Natural killer cell (primary cell): ENCODE results near the gene NUS1. TPM values are rescaled to one million over a fixed set of nuclear protein-coding genes. Genes with fewer than 3 reads are reported as not detected.

Source experiments
- ATAC-seq, 3 donors: fragments of 150-1000 bp in 2 of 3; fragments of 200-7000 bp in 1 of 3; cut with Tn5 transposase; 1 replicate in 1 of 3; 2 replicates in 2 of 3; pipeline ENCODE4 v1.10.0; 2021; ENCODE audit warnings: mild to moderate bottlenecking in 2 of 3, moderate library complexity in 2 of 3
- DNase-seq, 2 donors: peaks; one replicate each; pipeline versions ENCODE4 v3.0.0 to v3.0.0-alpha.2; 2013 to 2021; ENCODE audit warnings: mixed read lengths in 1 of 2
- H3K27ac ChIP-seq: one replicate; pipeline ENCODE4 v1.5.1; 2013; ENCODE audit warnings: mild to moderate bottlenecking, low read length
- H3K27me3 ChIP-seq: one replicate; pipeline ENCODE4 v1.6.1; 2013; ENCODE audit warnings: low read length; ENCODE audit not compliant: control insufficient read depth, insufficient read depth
- H3K36me3 ChIP-seq: one replicate; pipeline ENCODE4 v1.6.1; 2013; ENCODE audit warnings: low read length; ENCODE audit not compliant: control insufficient read depth, insufficient read depth
- H3K4me1 ChIP-seq: one replicate; pipeline ENCODE4 v1.6.1; 2013; ENCODE audit warnings: low read length; ENCODE audit not compliant: control insufficient read depth, insufficient read depth
- H3K4me3 ChIP-seq: one replicate; pipeline ENCODE4 v1.5.1; 2013; ENCODE audit warnings: low read length
- H3K9me3 ChIP-seq: one replicate; pipeline ENCODE4 v1.6.1; 2013; ENCODE audit warnings: low read length; ENCODE audit not compliant: control insufficient read depth, insufficient read depth
- H3K27ac Mint-ChIP-seq, 2 donors: one replicate each; pipeline ENCODE4 v1.8.0; 2022; ENCODE audit warnings: mild to moderate bottlenecking in 2 of 2, mixed read lengths in 2 of 2, moderate library complexity in 1 of 2
- H3K27me3 Mint-ChIP-seq, 2 donors: one replicate each; pipeline ENCODE4 v1.8.0; 2022; ENCODE audit warnings: low read depth in 2 of 2, mixed read lengths in 2 of 2
- H3K36me3 Mint-ChIP-seq: one replicate; pipeline ENCODE4 v1.8.0; 2022; ENCODE audit warnings: mixed read lengths
- H3K4me1 Mint-ChIP-seq, 2 donors: one replicate each; pipeline ENCODE4 v1.8.0; 2022; ENCODE audit warnings: mixed read lengths in 2 of 2
- H3K4me3 Mint-ChIP-seq: one replicate; pipeline ENCODE4 v1.8.0; 2022; ENCODE audit warnings: mild to moderate bottlenecking, moderate library complexity, mixed read lengths
- H3K9me3 Mint-ChIP-seq, 2 donors: one replicate each; pipeline ENCODE4 v1.8.0; 2022; ENCODE audit warnings: mixed read lengths in 2 of 2
- WGBS: methylation state at CpG from one replicate; pipeline ENCODE4 v1.1.7; 2013; ENCODE audit warnings: missing lambda C conversion rate; ENCODE audit not compliant: insufficient coverage; 5-methylcytosine and 5-hydroxymethylcytosine counted together
- intact Hi-C: fragments of 100-400 bp; cut with micrococcal nuclease; formaldehyde crosslinking; loops from one replicate; pipeline ENCODE4 v1.14.2; 2022
- total RNA-seq, 4 donors: library from RNA; stranded (reverse); fragments of 120-200 nt in 1 of 4; gene quantifications; one replicate each; pipeline versions ENCODE4 v1.2.3 to v1.2.4, GENCODE V29; 2013 to 2022
- TF ChIP-seq, protein P1 (sequence below): fragments of 200-600 bp; IDR thresholded peaks from one replicate; pipeline ENCODE4 v1.8.0; 2022; ENCODE audit warnings: antibody characterized with exemption

NUS1 gene
- total RNA-seq, 3 donors from 2014 or later (not counting 1 experiment from before 2014, with no cell fraction given): 16.9 to 25.9 (median 23.4) TPM

GRCh38 chr6:117676577-117677218 is 1.4 kb downstream of the NUS1 start:
- peak overlapping the region; percentile 52 to 92 for H3K27ac Mint-ChIP-seq
- Histone ChIP-seq H3K27me3 (no peaks in the 10 kb centered on the region), H3K4me3 (no peak overlapping the region), H3K9me3 (no peaks in the 10 kb centered on the region), H3K4me1 (peaks cover 17% of the 10 kb centered on the region), H3K36me3 (no peaks in the 10 kb centered on the region), H3K27ac (no peak overlapping the region)
- TF ChIP-seq, protein P1, sequence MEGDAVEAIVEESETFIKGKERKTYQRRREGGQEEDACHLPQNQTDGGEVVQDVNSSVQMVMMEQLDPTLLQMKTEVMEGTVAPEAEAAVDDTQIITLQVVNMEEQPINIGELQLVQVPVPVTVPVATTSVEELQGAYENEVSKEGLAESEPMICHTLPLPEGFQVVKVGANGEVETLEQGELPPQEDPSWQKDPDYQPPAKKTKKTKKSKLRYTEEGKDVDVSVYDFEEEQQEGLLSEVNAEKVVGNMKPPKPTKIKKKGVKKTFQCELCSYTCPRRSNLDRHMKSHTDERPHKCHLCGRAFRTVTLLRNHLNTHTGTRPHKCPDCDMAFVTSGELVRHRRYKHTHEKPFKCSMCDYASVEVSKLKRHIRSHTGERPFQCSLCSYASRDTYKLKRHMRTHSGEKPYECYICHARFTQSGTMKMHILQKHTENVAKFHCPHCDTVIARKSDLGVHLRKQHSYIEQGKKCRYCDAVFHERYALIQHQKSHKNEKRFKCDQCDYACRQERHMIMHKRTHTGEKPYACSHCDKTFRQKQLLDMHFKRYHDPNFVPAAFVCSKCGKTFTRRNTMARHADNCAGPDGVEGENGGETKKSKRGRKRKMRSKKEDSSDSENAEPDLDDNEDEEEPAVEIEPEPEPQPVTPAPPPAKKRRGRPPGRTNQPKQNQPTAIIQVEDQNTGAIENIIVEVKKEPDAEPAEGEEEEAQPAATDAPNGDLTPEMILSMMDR: no peak
- no peak for DNase-seq
- intact Hi-C loops: loop anchor here (2.0 kb wide), 1 partner anchor 60 kb away; no protein-coding TSS in a partner anchor
- no peaks in the 10 kb centered on the region for H3K36me3 Mint-ChIP-seq
- no peak for ATAC-seq
- 95% methylated on average over 5 of the region's 6 CpGs for WGBS
- peak overlapping the region; percentile 91 for H3K4me3 Mint-ChIP-seq
- peaks cover 54 to 69% of the 10 kb centered on the region in 2 donors for H3K4me1 Mint-ChIP-seq
- no peaks in the 10 kb centered on the region for H3K9me3 Mint-ChIP-seq
- no peaks in the 10 kb centered on the region for H3K27me3 Mint-ChIP-seq

GRCh38 chr6:117677553-117678141 is 2.4 kb downstream of the NUS1 start:
- H3K27ac Mint-ChIP-seq: peak overlapping the region; percentile 52 to 92
- H3K27me3 Mint-ChIP-seq: no peaks in the 10 kb centered on the region
- peak in 1 of 2 donors; percentile 32 for DNase-seq
- H3K4me3 Mint-ChIP-seq: peak overlapping the region; percentile 91
- H3K27me3 ChIP-seq: no peaks in the 10 kb centered on the region
- no peaks in the 10 kb centered on the region for H3K36me3 ChIP-seq
- H3K36me3 Mint-ChIP-seq: no peaks in the 10 kb centered on the region
- TF ChIP-seq, protein P1: no peak
- peak overlapping the region; percentile 11 for H3K27ac ChIP-seq
- no peaks in the 10 kb centered on the region for H3K9me3 Mint-ChIP-seq
- H3K4me1 Mint-ChIP-seq: peaks cover 62 to 78% of the 10 kb centered on the region in 2 donors
- no peak for ATAC-seq
- 80% methylated on average over 5 of the region's 5 CpGs for WGBS
- intact Hi-C loops: loop anchor here (2.0 kb wide), 1 partner anchor 61 kb away; no protein-coding TSS in a partner anchor
- H3K4me1 ChIP-seq: peaks cover 17% of the 10 kb centered on the region
- no peaks in the 10 kb centered on the region for H3K9me3 ChIP-seq
- no peak overlapping the region for H3K4me3 ChIP-seq

DNA sequence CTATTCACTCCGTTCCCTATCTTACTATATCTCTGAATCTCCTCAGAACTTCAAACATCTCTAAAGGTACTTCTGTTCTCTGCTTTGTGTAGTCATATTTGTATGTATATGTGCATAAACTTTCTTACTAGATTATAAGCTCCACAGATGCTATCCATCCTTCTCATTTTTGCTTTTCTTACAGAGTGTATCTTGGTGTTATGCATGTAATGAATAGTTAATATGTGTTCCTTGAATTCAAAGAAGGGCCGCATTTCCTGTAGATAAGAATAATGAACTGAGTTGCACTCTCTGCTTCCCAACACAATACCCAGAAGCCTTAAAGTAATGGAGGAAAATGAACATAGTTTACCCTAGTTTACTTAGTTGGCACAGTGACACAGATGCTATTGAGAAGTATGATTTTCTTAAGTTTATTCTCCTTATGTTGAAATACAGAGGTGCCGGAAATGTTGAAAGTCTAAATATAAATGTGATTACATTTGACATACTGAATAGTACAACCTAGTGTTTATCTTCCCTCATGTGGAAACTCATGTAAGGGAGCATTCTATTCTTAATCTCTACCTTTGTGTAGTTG is 6.0 kb downstream of the NUS1 start:
- H3K27ac Mint-ChIP-seq: peak overlapping the region; percentile 3 to 15
- intact Hi-C loops: no loop called here

More for the DNA sequence above, 6.0 kb downstream of the NUS1 start:
- Mint-ChIP-seq H3K4me3 (peak overlapping the region; percentile 0), H3K36me3 (no peaks in the 10 kb centered on the region), H3K27me3 (no peaks in the 10 kb centered on the region), H3K4me1 (peaks cover 71 to 72% of the 10 kb centered on the region in 2 donors), H3K9me3 (no peaks in the 10 kb centered on the region)
- no CpG with 5 or more reads among the region's 3 CpGs for WGBS
- Histone ChIP-seq H3K36me3 (no peaks in the 10 kb centered on the region), H3K9me3 (no peaks in the 10 kb centered on the region), H3K27ac (no peak overlapping the region), H3K4me3 (no peak overlapping the region), H3K27me3 (no peaks in the 10 kb centered on the region), H3K4me1 (peaks cover 6% of the 10 kb centered on the region)
- no peak for ATAC-seq
- TF ChIP-seq, protein P1: no peak
- no peak for DNase-seq
